GM19043 (cell line): ENCODE measurements around the gene ATP5F1A.
"Not testable (repeated sequence)": the region's sequence is repeated elsewhere in the genome, so short reads cannot be mapped to it uniquely, and the experiment has no call there.

Source experiments
- ATAC-seq: cut with Tn5 transposase; IDR thresholded peaks from one replicate; pipeline ENCODE4 v1.9.1; 2021; ENCODE audit warnings: low read depth; ENCODE audit not compliant: unreplicated experiment

ATP5F1A gene

GRCh38 chr18:46048641-46049040 is 49.5 kb downstream of the ATP5F1A start:
- no peak for ATAC-seq

GRCh38 chr18:46047369-46047768 is 50.7 kb downstream of the ATP5F1A start:
- not testable (repeated sequence) for ATAC-seq

GRCh38 chr18:46046688-46047087 is 51.4 kb downstream of the ATP5F1A start:
- ATAC-seq = no peak

GRCh38 chr18:46046126-46046525 is 52.0 kb downstream of the ATP5F1A start:
- no peak for ATAC-seq

- ATAC-seq = no peak
Measured at GRCh38 chr18:46042571-46043123, 55.4 kb downstream of the ATP5F1A start.

- ATAC-seq = no peak
Measured at GRCh38 chr18:46040747-46041104, 57.4 kb downstream of the ATP5F1A start.

GRCh38 chr18:46040033-46040746 is 57.9 kb downstream of the ATP5F1A start:
- no peak for ATAC-seq

GRCh38 chr18:46037512-46038305 is 60.4 kb downstream of the ATP5F1A start:
- ATAC-seq = no peak

- ATAC-seq = no peak
Measured at GRCh38 chr18:46035696-46036680, 62.1 kb downstream of the ATP5F1A start.

- no peak for ATAC-seq
Measured at GRCh38 chr18:46034230-46034629, 63.9 kb downstream of the ATP5F1A start.

- ATAC-seq = no peak
Measured at GRCh38 chr18:46031741-46032140, 66.4 kb downstream of the ATP5F1A start.
